ENCODE measurements around the gene PLEKHA7.

The PLEKHA7 gene

DNA sequence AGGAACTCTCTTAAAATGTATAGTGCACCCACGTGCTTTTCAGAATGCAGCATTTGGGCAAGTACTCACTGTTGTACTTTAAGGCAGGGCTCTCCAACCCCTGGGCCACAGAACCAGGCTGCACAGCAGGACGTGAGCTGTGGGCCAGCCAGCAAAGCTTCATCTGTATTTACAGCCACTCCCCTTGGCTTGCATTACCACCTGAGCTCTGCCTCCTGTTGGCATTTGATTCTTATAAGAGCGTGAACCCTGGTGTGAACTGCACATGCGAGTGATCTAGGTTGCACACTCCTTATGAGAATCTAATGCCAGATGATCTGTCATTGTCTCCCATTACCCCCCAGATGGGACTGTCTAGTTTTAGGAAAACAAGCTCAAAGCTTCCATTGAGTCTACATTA is 272.7 kb downstream of the PLEKHA7 start:
- H3K9me3 Mint-ChIP-seq = no peaks in the 10 kb centered on the region
- peaks cover 41% of the 10 kb centered on the region for H3K4me1 Mint-ChIP-seq
- H3K4me3 Mint-ChIP-seq = peak overlapping the region; percentile 13
- no peak overlapping the region for H3K27ac Mint-ChIP-seq
- H3K36me3 Mint-ChIP-seq = peaks cover 25% of the 10 kb centered on the region
- ATAC-seq = no peak
- H3K27me3 Mint-ChIP-seq = no peaks in the 10 kb centered on the region

- Mint-ChIP-seq H3K27ac (no peak overlapping the region), H3K27me3 (no peaks in the 10 kb centered on the region), H3K4me3 (no peak overlapping the region), H3K36me3 (peaks cover 9% of the 10 kb centered on the region), H3K4me1 (peaks cover 22% of the 10 kb centered on the region), H3K9me3 (no peaks in the 10 kb centered on the region)
- peak; percentile 22 for ATAC-seq
These were observed 275.0 kb downstream of the PLEKHA7 start for GRCh38 chr11:16738947-16739815.

- H3K36me3 Mint-ChIP-seq = peaks cover 7% of the 10 kb centered on the region
- peak within 1 kb of the TSS; percentile 67 for H3K4me3 Mint-ChIP-seq
- no peaks in the 10 kb centered on the region for H3K27me3 Mint-ChIP-seq
- H3K4me1 Mint-ChIP-seq = peaks cover 21% of the 10 kb centered on the region
- H3K9me3 Mint-ChIP-seq = no peaks in the 10 kb centered on the region
- ATAC-seq = peak; percentile 99
- H3K27ac Mint-ChIP-seq = no peak within 1 kb of the TSS
These were observed 275.8 kb downstream of the PLEKHA7 start, which contains the start of gene C11orf58 for GRCh38 chr11:16738193-16738946. Gene C11orf58, plus strand, starts transcription at chr11:16738647. Its CDS starts 132 bp downstream, at chr11:16738779.

DNA sequence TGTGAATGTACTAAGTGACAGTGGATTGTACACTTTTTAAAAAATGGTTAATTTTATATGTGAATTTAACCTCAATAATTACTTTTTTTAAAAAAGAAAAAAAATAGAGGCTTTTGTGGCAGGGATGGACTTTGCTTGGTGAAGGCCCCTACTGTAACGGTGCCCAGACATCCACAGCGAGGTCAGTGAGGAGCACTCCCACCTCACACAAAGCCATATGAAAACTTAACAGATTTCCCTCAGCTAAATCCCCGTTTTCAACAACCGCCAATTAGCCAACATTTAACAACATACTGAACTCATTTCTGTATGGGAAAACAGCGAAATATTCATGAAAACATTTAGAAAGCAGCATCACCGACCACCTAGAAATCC is 276.4 kb downstream of the PLEKHA7 start:
- peaks cover 7% of the 10 kb centered on the region for H3K36me3 Mint-ChIP-seq
- no peaks in the 10 kb centered on the region for H3K9me3 Mint-ChIP-seq
- H3K27ac Mint-ChIP-seq = no peak overlapping the region
- peak; percentile 21 for ATAC-seq
- peaks cover 21% of the 10 kb centered on the region for H3K4me1 Mint-ChIP-seq
- no peaks in the 10 kb centered on the region for H3K27me3 Mint-ChIP-seq
- peak overlapping the region; percentile 67 for H3K4me3 Mint-ChIP-seq
